Thyroid gland (tissue), 4 donors: ENCODE data around the gene TFDP2. TPM values are rescaled to one million over a fixed set of nuclear protein-coding genes. Genes with fewer than 3 reads are reported as not detected.
"Not testable (repeated sequence)": the region's sequence is repeated elsewhere in the genome, so short reads cannot be mapped to it uniquely, and the experiment has no call there.

Experiments used
- DNase-seq, 2 donors: peaks; one replicate each; pipeline ENCODE4 v3.0.0-alpha.2; 2019
- H3K27ac ChIP-seq, 3 donors: fragments of 200-600 bp; sonication (generic); 1 replicate in 2 of 3; 2 replicates in 1 of 3; pipeline ENCODE4 v1.5.1; 2016 to 2019; ENCODE audit warnings: mild to moderate bottlenecking in 1 of 3, moderate library complexity in 1 of 3
- H3K27me3 ChIP-seq: fragments of 200-600 bp; sonication (generic); one replicate; pipeline ENCODE4 v1.5.1; 2019
- H3K36me3 ChIP-seq, 2 donors: fragments of 200-600 bp; sonication (generic); one replicate each; pipeline ENCODE4 v1.5.1; 2016 to 2019
- H3K4me1 ChIP-seq, 2 donors: fragments of 200-600 bp; sonication (generic); one replicate each; pipeline ENCODE4 v1.5.1; 2017 to 2019
- H3K4me3 ChIP-seq, 3 donors: fragments of 200-600 bp; sonication (generic); replicated peaks in 1 of 3; 1 replicate in 2 of 3; 2 replicates in 1 of 3; pipeline ENCODE4 v1.5.1; 2016; ENCODE audit warnings: mild to moderate bottlenecking in 1 of 3
- H3K9me3 ChIP-seq: fragments of 200-600 bp; sonication (generic); one replicate; pipeline ENCODE4 v1.5.1; 2017
- CTCF ChIP-seq, 6 experiments: fragments of 200-600 bp in 3 of 6; fragments of 450-650 bp in 3 of 6; sonication (generic) in 3 of 6; IDR thresholded peaks; one replicate each; pipeline ENCODE4 v1.5.1; 2016 to 2019; ENCODE audit warnings: antibody characterized with exemption in 6 of 6, mild to moderate bottlenecking in 2 of 6, inconsistent platforms in 1 of 6, moderate library complexity in 1 of 6
- POLR2A ChIP-seq, 2 donors: fragments of 450-650 bp; IDR thresholded peaks; one replicate each; pipeline ENCODE4 v1.6.1; 2017; ENCODE audit warnings: antibody characterized with exemption in 2 of 2, mild to moderate bottlenecking in 2 of 2, moderate library complexity in 1 of 2
- WGBS, 2 donors: methylation state at CpG; one replicate each; pipeline ENCODE4 v1.1.5; 2017; 5-methylcytosine and 5-hydroxymethylcytosine counted together
- intact Hi-C: fragments of 100-400 bp; cut with DNase I; formaldehyde crosslinking; loops from one replicate; pipeline ENCODE4 v1.15.1; 2023
- total RNA-seq, 4 donors: library from RNA; depleted of rRNA; stranded (reverse); fragments of >200 nt; gene quantifications; one replicate each; pipeline ENCODE4 v1.2.3, GENCODE V29; 2016

TFDP2 gene
- total RNA-seq, 4 donors from 2014 or later: 67.7 to 174 (median 122) TPM

- H3K9me3 ChIP-seq: no peaks in the 10 kb centered on the region
- WGBS, 2 donors: 92 to 94% methylated on average over 15 of the region's 15 CpGs
- TF ChIP-seq CTCF (IDR thresholded peaks at IDR 0.05) (no peak), POLR2A (IDR thresholded peaks at IDR 0.05) (no peak)
- H3K27me3 ChIP-seq: no peaks in the 10 kb centered on the region
- no peaks in the 10 kb centered on the region for H3K4me1 ChIP-seq
- intact Hi-C loops: no loop called here
- H3K27ac ChIP-seq: no peak overlapping the region
- no peak overlapping the region for H3K4me3 ChIP-seq
- H3K36me3 ChIP-seq: no peaks in the 10 kb centered on the region
- DNase-seq: no peak
Measured at GRCh38 chr3:141928631-141929270, 220.6 kb downstream of the TFDP2 start.

GRCh38 chr3:141926929-141927328 is 222.4 kb downstream of the TFDP2 start:
- Histone ChIP-seq H3K27me3 (no peaks in the 10 kb centered on the region), H3K27ac (no peak overlapping the region), H3K4me3 (no peak overlapping the region), H3K4me1 (no peaks in the 10 kb centered on the region), H3K36me3 (no peaks in the 10 kb centered on the region), H3K9me3 (no peaks in the 10 kb centered on the region)
- intact Hi-C loops: no loop called here
- no peak for DNase-seq
- TF ChIP-seq POLR2A (IDR thresholded peaks at IDR 0.05) (no peak), CTCF (IDR thresholded peaks at IDR 0.05) (no peak)
- WGBS, 2 donors: 82 to 87% methylated on average over 9 of the region's 9 CpGs

- H3K36me3 ChIP-seq, H3K4me3 ChIP-seq, H3K27me3 ChIP-seq, DNase-seq, H3K27ac ChIP-seq, intact Hi-C loops, H3K4me1 ChIP-seq, H3K9me3 ChIP-seq: not testable (repeated sequence)
- WGBS, 2 donors: 91 to 95% methylated on average over 5 of the region's 5 CpGs
Measured at GRCh38 chr3:141925677-141926076, 223.7 kb downstream of the TFDP2 start.

GRCh38 chr3:141921316-141921715 is 228.0 kb downstream of the TFDP2 start:
- Histone ChIP-seq H3K9me3 (no peaks in the 10 kb centered on the region), H3K4me3 (no peak overlapping the region), H3K4me1 (no peaks in the 10 kb centered on the region), H3K36me3 (peaks cover 6% of the 10 kb centered on the region in 2 donors), H3K27ac (no peak overlapping the region), H3K27me3 (no peaks in the 10 kb centered on the region)
- WGBS, 2 donors: 95% methylated on average over 2 of the region's 2 CpGs
- DNase-seq: no peak
- intact Hi-C loops: no loop called here
- no peak for TF ChIP-seq CTCF (IDR thresholded peaks at IDR 0.05)
- no peak for TF ChIP-seq POLR2A (IDR thresholded peaks at IDR 0.05)

- Histone ChIP-seq H3K9me3 (no peaks in the 10 kb centered on the region), H3K27ac (no peak overlapping the region), H3K4me1 (no peaks in the 10 kb centered on the region), H3K4me3 (no peak overlapping the region), H3K36me3 (peaks cover 6% of the 10 kb centered on the region in 2 donors), H3K27me3 (no peaks in the 10 kb centered on the region)
- DNase-seq: no peak
- no peak for TF ChIP-seq POLR2A (IDR thresholded peaks at IDR 0.05)
- no peak for TF ChIP-seq CTCF (IDR thresholded peaks at IDR 0.05)
- intact Hi-C loops: no loop called here
- WGBS, 2 donors: 95 to 96% methylated on average over 4 of the region's 4 CpGs
Measured at GRCh38 chr3:141920701-141921100, 228.6 kb downstream of the TFDP2 start.
